ENCODE measurements around the gene SLC25A21.

- no peak for TF ChIP-seq CTCF (IDR thresholded peaks at IDR 0.05)
- TF ChIP-seq EP300 (IDR thresholded peaks at IDR 0.05): no peak
- no peak for TF ChIP-seq POLR2A (IDR thresholded peaks at IDR 0.05)
These were observed 386.9 kb downstream of the SLC25A21 start for GRCh38 chr14:36785511-36785910.
